Measurements from ENCODE around the gene LGALS9. TPM values are rescaled to one million over a fixed set of nuclear protein-coding genes. Genes with fewer than 3 reads are reported as not detected.
"Not testable (repeated sequence)": the region's sequence is repeated elsewhere in the genome, so short reads cannot be mapped to it uniquely, and the experiment has no call there.

Gene LGALS9
- total RNA-seq, 4 donors from 2014 or later, result 20.2 to 76.1 (median 23.9) TPM

DNA sequence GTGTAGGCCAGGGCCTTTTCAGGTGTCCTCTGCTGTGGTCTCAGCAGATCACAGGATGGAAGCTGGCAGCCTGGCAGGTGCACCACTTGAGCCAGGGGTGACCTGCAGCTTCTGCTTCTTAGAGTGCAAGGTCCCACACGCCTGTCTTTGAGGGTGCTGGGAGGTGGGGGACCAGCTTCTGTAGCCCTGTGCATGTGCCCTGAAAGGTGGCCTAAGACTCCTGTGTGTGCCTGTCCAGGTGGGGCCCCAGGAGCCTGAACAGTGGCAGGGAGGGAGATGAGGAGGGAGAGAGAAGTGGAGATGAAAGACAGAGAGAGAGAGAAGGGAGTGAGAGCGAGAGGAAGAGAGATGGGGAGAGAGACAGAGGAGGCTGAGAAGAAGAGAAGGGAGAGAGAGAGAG is 46.2 kb downstream of the LGALS9 start:
- Histone ChIP-seq H3K4me1 (no peaks in the 10 kb centered on the region), H3K9me3 (no peaks in the 10 kb centered on the region), H3K4me3 (no peak overlapping the region), H3K27me3 (peaks cover 0 to 13% (median 0%) of the 10 kb centered on the region in 4 donors), H3K36me3 (no peaks in the 10 kb centered on the region), H3K27ac (no peak overlapping the region)
- TF ChIP-seq POLR2A (IDR thresholded peaks at IDR 0.05), result no peak
- TF ChIP-seq, protein P1, sequence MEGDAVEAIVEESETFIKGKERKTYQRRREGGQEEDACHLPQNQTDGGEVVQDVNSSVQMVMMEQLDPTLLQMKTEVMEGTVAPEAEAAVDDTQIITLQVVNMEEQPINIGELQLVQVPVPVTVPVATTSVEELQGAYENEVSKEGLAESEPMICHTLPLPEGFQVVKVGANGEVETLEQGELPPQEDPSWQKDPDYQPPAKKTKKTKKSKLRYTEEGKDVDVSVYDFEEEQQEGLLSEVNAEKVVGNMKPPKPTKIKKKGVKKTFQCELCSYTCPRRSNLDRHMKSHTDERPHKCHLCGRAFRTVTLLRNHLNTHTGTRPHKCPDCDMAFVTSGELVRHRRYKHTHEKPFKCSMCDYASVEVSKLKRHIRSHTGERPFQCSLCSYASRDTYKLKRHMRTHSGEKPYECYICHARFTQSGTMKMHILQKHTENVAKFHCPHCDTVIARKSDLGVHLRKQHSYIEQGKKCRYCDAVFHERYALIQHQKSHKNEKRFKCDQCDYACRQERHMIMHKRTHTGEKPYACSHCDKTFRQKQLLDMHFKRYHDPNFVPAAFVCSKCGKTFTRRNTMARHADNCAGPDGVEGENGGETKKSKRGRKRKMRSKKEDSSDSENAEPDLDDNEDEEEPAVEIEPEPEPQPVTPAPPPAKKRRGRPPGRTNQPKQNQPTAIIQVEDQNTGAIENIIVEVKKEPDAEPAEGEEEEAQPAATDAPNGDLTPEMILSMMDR (IDR thresholded peaks at IDR 0.05), result no peak
- intact Hi-C loops (cut with DNase I), result no loop called here
- no peak for DNase-seq
- WGBS, 2 donors, result 82 to 92% methylated on average over 1 to 2 of the region's 2 CpGs

DNA sequence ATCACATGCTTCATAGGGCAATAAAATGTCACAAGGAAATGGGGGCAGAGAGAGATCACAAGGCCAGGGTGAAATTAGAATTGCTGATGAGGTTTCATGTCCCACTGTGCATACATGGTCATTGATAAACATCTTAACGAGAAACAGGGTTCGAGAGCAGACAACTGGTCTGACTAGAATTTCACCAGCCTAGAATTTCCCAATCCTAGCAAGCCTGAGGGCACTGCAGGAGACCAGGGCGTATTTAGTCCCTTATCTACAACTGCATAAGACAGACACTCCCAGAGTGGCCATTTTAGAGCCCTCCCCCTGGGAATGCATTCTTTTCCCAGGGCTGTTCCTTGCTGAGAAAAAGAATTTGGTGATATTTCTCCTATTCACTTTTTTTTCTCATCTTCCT is 55.3 kb downstream of the LGALS9 start:
- H3K4me1 ChIP-seq; intact Hi-C loops (cut with DNase I); H3K4me3 ChIP-seq; H3K27ac ChIP-seq; H3K36me3 ChIP-seq; DNase-seq: not testable (repeated sequence)
- peaks cover 0 to 15% (median 6%) of the 10 kb centered on the region in 3 donors for H3K9me3 ChIP-seq
- 48 to 68% methylated on average over 3 of the region's 3 CpGs for WGBS, 2 donors
- H3K27me3 ChIP-seq, result peaks cover 0 to 16% (median 0%) of the 10 kb centered on the region in 4 donors

DNA sequence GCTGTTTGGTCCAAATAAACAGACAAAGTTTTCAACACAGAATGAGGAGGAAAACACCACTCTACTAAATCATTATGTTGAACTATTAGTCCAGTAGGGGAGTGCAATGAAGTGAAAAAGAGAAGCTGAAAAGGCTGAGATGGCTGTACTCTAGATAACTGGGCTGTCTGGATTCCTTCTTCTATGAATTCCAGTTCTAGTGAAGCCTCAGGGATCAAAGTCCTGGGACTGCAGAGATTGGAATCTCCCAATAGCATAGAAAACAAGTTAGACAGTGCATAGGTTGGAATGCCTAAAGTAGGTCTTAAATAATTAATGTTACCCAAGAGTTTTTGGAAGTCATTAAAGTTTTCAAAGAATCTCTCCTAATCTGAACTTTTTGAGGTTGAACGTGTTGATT is 59.9 kb downstream of the LGALS9 start:
- Histone ChIP-seq H3K4me3 (no peak overlapping the region), H3K36me3 (no peaks in the 10 kb centered on the region), H3K27ac (no peak overlapping the region), H3K9me3 (peaks cover 0 to 30% (median 12%) of the 10 kb centered on the region in 3 donors), H3K27me3 (no peaks in the 10 kb centered on the region), H3K4me1 (no peaks in the 10 kb centered on the region)
- intact Hi-C loops (cut with DNase I), result no loop called here
- 86 to 92% methylated on average over 1 of the region's 1 CpG for WGBS, 2 donors
- no peak for TF ChIP-seq POLR2A (IDR thresholded peaks at IDR 0.05)
- TF ChIP-seq, protein P1 (IDR thresholded peaks at IDR 0.05), result no peak
- no peak for DNase-seq

DNA sequence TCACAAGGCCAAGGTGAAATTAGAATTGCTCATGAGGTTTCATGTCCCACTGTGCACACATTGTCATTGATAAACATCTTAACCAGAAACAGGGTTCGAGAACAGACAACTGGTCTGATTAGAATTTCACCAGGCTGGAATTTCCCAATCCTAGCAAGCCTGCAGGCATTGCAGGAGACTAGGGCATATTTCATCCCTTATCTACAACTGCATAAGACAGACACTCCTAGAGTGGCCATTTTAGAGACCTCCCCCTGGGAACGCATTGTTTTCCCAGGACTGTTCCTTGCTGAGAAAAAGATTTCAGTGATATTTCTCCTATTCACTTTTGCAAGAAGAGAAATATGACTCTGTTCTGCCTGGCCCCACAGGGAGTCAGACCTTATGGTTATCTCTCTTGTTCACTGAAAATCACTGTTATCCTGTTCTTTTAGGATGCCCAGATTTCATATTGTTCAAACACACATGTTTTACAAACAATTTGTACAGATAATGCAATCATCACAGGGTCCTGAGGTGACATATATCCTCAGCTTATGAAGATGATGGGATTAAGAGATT is 64.3 kb downstream of the LGALS9 start:
- intact Hi-C loops (cut with DNase I); H3K27ac ChIP-seq; H3K4me1 ChIP-seq; H3K4me3 ChIP-seq; DNase-seq; H3K36me3 ChIP-seq; H3K27me3 ChIP-seq: not testable (repeated sequence)
- 76 to 78% methylated on average over 2 of the region's 2 CpGs for WGBS, 2 donors
- H3K9me3 ChIP-seq, result peaks cover 0 to 24% (median 6%) of the 10 kb centered on the region in 3 donors

Small RNAs within 50 kb of the gene (small RNA-seq; reads per million reads assigned to genes)
- gene AC015688.1 (0 reads per million in 4 donors), gene AC015688.2 (0 reads per million in 4 donors), gene AC015688.5 (0 reads per million in 4 donors), gene CPDP1 (0 reads per million in 4 donors)

Other genes with a start within 250 kb of the LGALS9 start
- gene KSR1, start 174.7 kb upstream of the LGALS9 start, total RNA-seq, result 10 to 100 TPM; 22.3 to 32.4 (median 31.0) TPM
- 1 to 10 TPM in 2 of 4 donors, under 1 TPM in 2; 0.11 to 2.7 (median 0.86) TPM for gene NOS2, start 169.3 kb downstream of the LGALS9 start, total RNA-seq

Data from esophagus squamous epithelium (tissue), 5 donors.